DND-41 (cell line): ENCODE measurements around the gene GLRA1.

Experiments
- CTCF ChIP-seq: IDR thresholded peaks from 2 replicates; pipeline ENCODE4 v1.5.1; 2012; ENCODE audit warnings: borderline replicate concordance, low read length, moderate library complexity, mild to moderate bottlenecking; ENCODE audit not compliant: poor library complexity, severe bottlenecking; ENCODE audit errors: extremely low read depth
- EZH2 ChIP-seq: IDR thresholded peaks from 3 replicates; pipeline ENCODE4 v1.6.1; 2012; ENCODE audit warnings: borderline replicate concordance, low read depth, mild to moderate bottlenecking, moderate library complexity, low read length, inconsistent platforms; ENCODE audit not compliant: severe bottlenecking

GRCh38 chr5:151855701-151856100 lies 69.0 kb downstream of the GLRA1 start:
- no peak for TF ChIP-seq EZH2
- no peak for TF ChIP-seq CTCF
